ENCODE measurements around the gene UBE2R2. TPM values are rescaled to one million over a fixed set of nuclear protein-coding genes. Genes with fewer than 3 reads are reported as not detected.
"Not testable (repeated sequence)": the region's sequence is repeated elsewhere in the genome, so short reads cannot be mapped to it uniquely, and the experiment has no call there.

The UBE2R2 gene
- total and polyA plus RNA-seq, 4 donors = 18.1 to 35.4 (median 26.6) TPM

- DNase-seq (no peak), ATAC-seq (ENCODE audit: low FRiP score) (no peak)
- Histone ChIP-seq H3K27me3 (ENCODE audit: control insufficient read depth in 1 of 2, insufficient read depth in 2 of 2, low read length in 1 of 2) (no peaks in the 10 kb centered on the region), H3K4me3 (ENCODE audit: low read length in 2 of 2) (no peak overlapping the region), H3K36me3 (ENCODE audit: control insufficient read depth in 1 of 2, insufficient read depth in 2 of 2, low read length in 1 of 2) (no peaks in the 10 kb centered on the region), H3K4me1 (ENCODE audit: control insufficient read depth in 1 of 2, insufficient read depth in 2 of 2, low read length in 2 of 2) (peaks cover 0 to 2% of the 10 kb centered on the region in 2 donors), H3K9me3 (ENCODE audit: control insufficient read depth, low read length) (no peaks in the 10 kb centered on the region), H3K27ac (ENCODE audit: low read depth in 1 of 2, low read length in 2 of 2) (no peak overlapping the region)
- WGBS, 2 donors = 77% methylated on average over 4 of the region's 4 CpGs
- intact Hi-C loops (cut with DNase I) = no loop called here
These were observed 29.3 kb downstream of the UBE2R2 start for GRCh38 chr9:33846231-33846630.

- 93 to 96% methylated on average over 3 of the region's 3 CpGs for WGBS, 2 donors
- ATAC-seq (ENCODE audit: low FRiP score); H3K27ac ChIP-seq (ENCODE audit: low read depth in 1 of 2, low read length in 2 of 2); H3K27me3 ChIP-seq (ENCODE audit: control insufficient read depth in 1 of 2, insufficient read depth in 2 of 2, low read length in 1 of 2); H3K4me1 ChIP-seq (ENCODE audit: control insufficient read depth in 1 of 2, insufficient read depth in 2 of 2, low read length in 2 of 2); H3K36me3 ChIP-seq (ENCODE audit: control insufficient read depth in 1 of 2, insufficient read depth in 2 of 2, low read length in 1 of 2); intact Hi-C loops (cut with DNase I); H3K4me3 ChIP-seq (ENCODE audit: low read length in 2 of 2); H3K9me3 ChIP-seq (ENCODE audit: control insufficient read depth, low read length); DNase-seq: not testable (repeated sequence)
These were observed 30.9 kb downstream of the UBE2R2 start for GRCh38 chr9:33847894-33848205.

GRCh38 chr9:33850267-33850629, 33.3 kb downstream of the UBE2R2 start:
- H3K27me3 ChIP-seq (ENCODE audit: control insufficient read depth in 1 of 2, insufficient read depth in 2 of 2, low read length in 1 of 2) = no peaks in the 10 kb centered on the region
- no peaks in the 10 kb centered on the region for H3K36me3 ChIP-seq (ENCODE audit: control insufficient read depth in 1 of 2, insufficient read depth in 2 of 2, low read length in 1 of 2)
- 60 to 76% methylated on average over 4 of the region's 4 CpGs for WGBS, 2 donors
- H3K4me1 ChIP-seq (ENCODE audit: control insufficient read depth in 1 of 2, insufficient read depth in 2 of 2, low read length in 2 of 2) = peaks cover 0 to 2% of the 10 kb centered on the region in 2 donors
- no peaks in the 10 kb centered on the region for H3K9me3 ChIP-seq (ENCODE audit: control insufficient read depth, low read length)
- DNase-seq (no peak), ATAC-seq (ENCODE audit: low FRiP score) (no peak)
- no peak overlapping the region for H3K27ac ChIP-seq (ENCODE audit: low read depth in 1 of 2, low read length in 2 of 2)
- intact Hi-C loops (cut with DNase I) = loop anchor here in 1 of 2 donors (2.0 kb wide), 1 partner anchor 35 kb away; no protein-coding TSS in a partner anchor
- no peak overlapping the region for H3K4me3 ChIP-seq (ENCODE audit: low read length in 2 of 2)

GRCh38 chr9:33850677-33851076, 33.7 kb downstream of the UBE2R2 start:
- no peaks in the 10 kb centered on the region for H3K36me3 ChIP-seq (ENCODE audit: control insufficient read depth in 1 of 2, insufficient read depth in 2 of 2, low read length in 1 of 2)
- H3K27ac ChIP-seq (ENCODE audit: low read depth in 1 of 2, low read length in 2 of 2) = no peak overlapping the region
- DNase-seq (no peak), ATAC-seq (ENCODE audit: low FRiP score) (no peak)
- no peak overlapping the region for H3K4me3 ChIP-seq (ENCODE audit: low read length in 2 of 2)
- no peaks in the 10 kb centered on the region for H3K27me3 ChIP-seq (ENCODE audit: control insufficient read depth in 1 of 2, insufficient read depth in 2 of 2, low read length in 1 of 2)
- intact Hi-C loops (cut with DNase I) = loop anchor here in 1 of 2 donors (2.0 kb wide), 1 partner anchor 36 kb away; no protein-coding TSS in a partner anchor
- no peaks in the 10 kb centered on the region for H3K9me3 ChIP-seq (ENCODE audit: control insufficient read depth, low read length)
- peaks cover 0 to 2% of the 10 kb centered on the region in 2 donors for H3K4me1 ChIP-seq (ENCODE audit: control insufficient read depth in 1 of 2, insufficient read depth in 2 of 2, low read length in 2 of 2)

GRCh38 chr9:33851301-33851700, 34.3 kb downstream of the UBE2R2 start:
- H3K27me3 ChIP-seq (ENCODE audit: control insufficient read depth in 1 of 2, insufficient read depth in 2 of 2, low read length in 1 of 2) = no peaks in the 10 kb centered on the region
- intact Hi-C loops (cut with DNase I) = loop anchor here in 1 of 2 donors (2.0 kb wide), 1 partner anchor 36 kb away; no protein-coding TSS in a partner anchor
- H3K4me3 ChIP-seq (ENCODE audit: low read length in 2 of 2) = no peak overlapping the region
- H3K9me3 ChIP-seq (ENCODE audit: control insufficient read depth, low read length) = no peaks in the 10 kb centered on the region
- no peak overlapping the region for H3K27ac ChIP-seq (ENCODE audit: low read depth in 1 of 2, low read length in 2 of 2)
- no peaks in the 10 kb centered on the region for H3K36me3 ChIP-seq (ENCODE audit: control insufficient read depth in 1 of 2, insufficient read depth in 2 of 2, low read length in 1 of 2)
- peaks cover 0 to 2% of the 10 kb centered on the region in 2 donors for H3K4me1 ChIP-seq (ENCODE audit: control insufficient read depth in 1 of 2, insufficient read depth in 2 of 2, low read length in 2 of 2)
- no peak for DNase-seq
- 64 to 84% methylated on average over 1 of the region's 1 CpG for WGBS, 2 donors
- no peak for ATAC-seq (ENCODE audit: low FRiP score)

- DNase-seq = peak; percentile 76 to 81
- Histone ChIP-seq H3K4me1 (ENCODE audit: control insufficient read depth in 1 of 2, insufficient read depth in 2 of 2, low read length in 2 of 2) (peaks cover 0 to 2% of the 10 kb centered on the region in 2 donors), H3K27ac (ENCODE audit: low read depth in 1 of 2, low read length in 2 of 2) (no peak overlapping the region), H3K27me3 (ENCODE audit: control insufficient read depth in 1 of 2, insufficient read depth in 2 of 2, low read length in 1 of 2) (no peaks in the 10 kb centered on the region), H3K4me3 (ENCODE audit: low read length in 2 of 2) (no peak overlapping the region), H3K9me3 (ENCODE audit: control insufficient read depth, low read length) (no peaks in the 10 kb centered on the region), H3K36me3 (ENCODE audit: control insufficient read depth in 1 of 2, insufficient read depth in 2 of 2, low read length in 1 of 2) (no peaks in the 10 kb centered on the region)
- peak; percentile 83 for ATAC-seq (ENCODE audit: low FRiP score)
- 50 to 55% methylated on average over 8 of the region's 8 CpGs for WGBS, 2 donors
- intact Hi-C loops (cut with DNase I) = loop anchor here in 1 of 2 donors (1.0 kb wide), 1 partner anchor 38 kb away; no protein-coding TSS in a partner anchor
These were observed 35.4 kb downstream of the UBE2R2 start for GRCh38 chr9:33852216-33852826.

GRCh38 chr9:33856247-33856646, 39.3 kb downstream of the UBE2R2 start:
- ATAC-seq (ENCODE audit: low FRiP score) (no peak), DNase-seq (no peak)
- no peaks in the 10 kb centered on the region for H3K36me3 ChIP-seq (ENCODE audit: control insufficient read depth in 1 of 2, insufficient read depth in 2 of 2, low read length in 1 of 2)
- no peak overlapping the region for H3K27ac ChIP-seq (ENCODE audit: low read depth in 1 of 2, low read length in 2 of 2)
- no peaks in the 10 kb centered on the region for H3K4me1 ChIP-seq (ENCODE audit: control insufficient read depth in 1 of 2, insufficient read depth in 2 of 2, low read length in 2 of 2)
- no peaks in the 10 kb centered on the region for H3K27me3 ChIP-seq (ENCODE audit: control insufficient read depth in 1 of 2, insufficient read depth in 2 of 2, low read length in 1 of 2)
- intact Hi-C loops (cut with DNase I) = no loop called here
- H3K9me3 ChIP-seq (ENCODE audit: control insufficient read depth, low read length) = no peaks in the 10 kb centered on the region
- H3K4me3 ChIP-seq (ENCODE audit: low read length in 2 of 2) = no peak overlapping the region

GRCh38 chr9:33858423-33858822, 41.5 kb downstream of the UBE2R2 start:
- no peaks in the 10 kb centered on the region for H3K9me3 ChIP-seq (ENCODE audit: control insufficient read depth, low read length)
- no peaks in the 10 kb centered on the region for H3K4me1 ChIP-seq (ENCODE audit: control insufficient read depth in 1 of 2, insufficient read depth in 2 of 2, low read length in 2 of 2)
- intact Hi-C loops (cut with DNase I) = no loop called here
- DNase-seq (no peak), ATAC-seq (ENCODE audit: low FRiP score) (no peak)
- H3K4me3 ChIP-seq (ENCODE audit: low read length in 2 of 2) = no peak overlapping the region
- H3K27ac ChIP-seq (ENCODE audit: low read depth in 1 of 2, low read length in 2 of 2) = no peak overlapping the region
- WGBS, 2 donors = 79 to 90% methylated on average over 3 of the region's 3 CpGs
- H3K27me3 ChIP-seq (ENCODE audit: control insufficient read depth in 1 of 2, insufficient read depth in 2 of 2, low read length in 1 of 2) = no peaks in the 10 kb centered on the region
- H3K36me3 ChIP-seq (ENCODE audit: control insufficient read depth in 1 of 2, insufficient read depth in 2 of 2, low read length in 1 of 2) = no peaks in the 10 kb centered on the region

- DNase-seq = no peak
- Histone ChIP-seq H3K4me3 (ENCODE audit: low read length in 2 of 2) (no peak overlapping the region), H3K27me3 (ENCODE audit: control insufficient read depth in 1 of 2, insufficient read depth in 2 of 2, low read length in 1 of 2) (no peaks in the 10 kb centered on the region), H3K9me3 (ENCODE audit: control insufficient read depth, low read length) (no peaks in the 10 kb centered on the region), H3K27ac (ENCODE audit: low read depth in 1 of 2, low read length in 2 of 2) (no peak overlapping the region), H3K36me3 (ENCODE audit: control insufficient read depth in 1 of 2, insufficient read depth in 2 of 2, low read length in 1 of 2) (peaks cover 0 to 1% of the 10 kb centered on the region in 2 donors), H3K4me1 (ENCODE audit: control insufficient read depth in 1 of 2, insufficient read depth in 2 of 2, low read length in 2 of 2) (no peaks in the 10 kb centered on the region)
- no peak for ATAC-seq (ENCODE audit: low FRiP score)
- WGBS, 2 donors = 77 to 85% methylated on average over 1 of the region's 1 CpG
- intact Hi-C loops (cut with DNase I) = no loop called here
These were observed 43.4 kb downstream of the UBE2R2 start for GRCh38 chr9:33860200-33860871.

All from aorta (tissue), 5 donors.